Measurements from ENCODE around the gene MTMR4.

Gene MTMR4

DNA sequence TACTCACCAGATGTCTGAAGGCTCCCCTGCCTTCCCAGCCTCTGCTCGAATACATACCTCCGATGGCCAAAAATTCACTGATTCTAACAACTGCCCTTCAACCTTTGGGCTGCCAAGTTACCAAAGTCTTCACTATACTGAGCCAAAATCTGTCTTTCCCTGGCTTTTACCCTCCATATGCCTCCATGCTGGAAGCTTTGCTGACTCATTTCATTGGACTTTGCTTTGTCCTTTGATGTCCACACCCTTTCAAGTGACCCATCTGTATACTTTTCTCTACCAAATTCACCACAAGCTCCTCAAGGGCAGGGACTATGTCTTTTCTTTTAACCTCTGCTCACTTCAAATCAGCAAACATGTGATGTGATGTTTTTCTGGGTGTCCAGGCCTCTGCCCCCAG, 21.0 kb upstream of the MTMR4 start:
- Histone ChIP-seq H3K27me3 (replicated peaks; ENCODE audit: insufficient read depth, low read length) (peaks cover 22% of the 10 kb centered on the region), H3K27ac (ENCODE audit: low read length) (no peak overlapping the region), H3F3A (ENCODE audit: insufficient read depth, low read length) (no peaks in the 10 kb centered on the region), H3K4me2 (ENCODE audit: low read depth, low read length) (no peak overlapping the region), H3K4me3 (ENCODE audit: low read length) (no peak overlapping the region), H3K9me2 (replicated peaks; ENCODE audit: insufficient read depth, low read length) (no peaks in the 10 kb centered on the region), H2AFZ (ENCODE audit: low read length) (no peak overlapping the region), H3K9ac (ENCODE audit: low read length) (no peak overlapping the region), H3K36me3 (replicated peaks; ENCODE audit: insufficient read depth, low read length) (no peaks in the 10 kb centered on the region), H3K79me2 (ENCODE audit: low read length) (no peaks in the 10 kb centered on the region), H4K20me1 (ENCODE audit: insufficient read depth, low read length) (no peaks in the 10 kb centered on the region), H3K4me1 (ENCODE audit: low read length) (no peaks in the 10 kb centered on the region), H3K9me3 (replicated peaks; ENCODE audit: insufficient read depth, low read length) (no peaks in the 10 kb centered on the region)
- DNase-seq = no peak
- no peak for TF ChIP-seq EZH2 (optimal IDR thresholded peaks at IDR 0.05; ENCODE audit: low read depth, low read length)
- TF ChIP-seq EZH2phosphoT487 (IDR thresholded peaks at IDR 0.05; ENCODE audit: low read length) = no peak
- TF ChIP-seq, protein P1, sequence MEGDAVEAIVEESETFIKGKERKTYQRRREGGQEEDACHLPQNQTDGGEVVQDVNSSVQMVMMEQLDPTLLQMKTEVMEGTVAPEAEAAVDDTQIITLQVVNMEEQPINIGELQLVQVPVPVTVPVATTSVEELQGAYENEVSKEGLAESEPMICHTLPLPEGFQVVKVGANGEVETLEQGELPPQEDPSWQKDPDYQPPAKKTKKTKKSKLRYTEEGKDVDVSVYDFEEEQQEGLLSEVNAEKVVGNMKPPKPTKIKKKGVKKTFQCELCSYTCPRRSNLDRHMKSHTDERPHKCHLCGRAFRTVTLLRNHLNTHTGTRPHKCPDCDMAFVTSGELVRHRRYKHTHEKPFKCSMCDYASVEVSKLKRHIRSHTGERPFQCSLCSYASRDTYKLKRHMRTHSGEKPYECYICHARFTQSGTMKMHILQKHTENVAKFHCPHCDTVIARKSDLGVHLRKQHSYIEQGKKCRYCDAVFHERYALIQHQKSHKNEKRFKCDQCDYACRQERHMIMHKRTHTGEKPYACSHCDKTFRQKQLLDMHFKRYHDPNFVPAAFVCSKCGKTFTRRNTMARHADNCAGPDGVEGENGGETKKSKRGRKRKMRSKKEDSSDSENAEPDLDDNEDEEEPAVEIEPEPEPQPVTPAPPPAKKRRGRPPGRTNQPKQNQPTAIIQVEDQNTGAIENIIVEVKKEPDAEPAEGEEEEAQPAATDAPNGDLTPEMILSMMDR (IDR thresholded peaks at IDR 0.05; ENCODE audit: low read length) = no peak

DNA sequence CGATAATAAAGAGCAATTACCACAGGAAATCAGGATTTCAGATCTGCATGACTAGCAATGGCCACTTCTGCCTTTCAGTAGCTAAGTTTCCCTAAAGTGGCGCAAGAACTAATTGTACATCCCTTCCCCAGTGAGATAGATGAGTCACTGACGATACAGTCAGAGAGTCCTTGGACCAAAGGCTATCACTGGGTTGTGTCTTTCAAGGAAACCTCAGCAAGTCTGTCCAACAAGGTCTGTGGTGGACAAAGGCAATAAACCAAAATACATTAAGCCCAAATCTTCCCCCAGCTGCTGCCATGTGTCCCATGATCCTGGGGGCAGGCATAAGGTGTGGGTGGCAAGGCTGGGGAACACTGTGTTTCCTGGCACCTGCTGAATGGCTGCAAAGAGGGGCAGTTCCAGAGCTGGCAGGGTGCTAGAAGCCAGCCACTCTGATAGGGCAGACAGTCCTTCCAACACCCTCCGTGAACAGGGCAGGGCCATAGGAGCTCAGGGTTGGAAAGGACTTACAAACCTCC, 20.5 kb upstream of the MTMR4 start:
- Histone ChIP-seq H3F3A (ENCODE audit: insufficient read depth, low read length) (no peaks in the 10 kb centered on the region), H3K4me2 (ENCODE audit: low read depth, low read length) (no peak overlapping the region), H3K27ac (ENCODE audit: low read length) (no peak overlapping the region), H3K9me3 (replicated peaks; ENCODE audit: insufficient read depth, low read length) (no peaks in the 10 kb centered on the region), H3K9me2 (replicated peaks; ENCODE audit: insufficient read depth, low read length) (no peaks in the 10 kb centered on the region), H3K4me3 (ENCODE audit: low read length) (no peak overlapping the region), H4K20me1 (ENCODE audit: insufficient read depth, low read length) (no peaks in the 10 kb centered on the region), H2AFZ (ENCODE audit: low read length) (no peak overlapping the region), H3K36me3 (replicated peaks; ENCODE audit: insufficient read depth, low read length) (no peaks in the 10 kb centered on the region), H3K27me3 (replicated peaks; ENCODE audit: insufficient read depth, low read length) (peaks cover 26% of the 10 kb centered on the region), H3K79me2 (ENCODE audit: low read length) (no peaks in the 10 kb centered on the region), H3K9ac (ENCODE audit: low read length) (no peak overlapping the region), H3K4me1 (ENCODE audit: low read length) (no peaks in the 10 kb centered on the region)
- TF ChIP-seq, protein P1 (IDR thresholded peaks at IDR 0.05; ENCODE audit: low read length) = no peak
- no peak for DNase-seq

DNA sequence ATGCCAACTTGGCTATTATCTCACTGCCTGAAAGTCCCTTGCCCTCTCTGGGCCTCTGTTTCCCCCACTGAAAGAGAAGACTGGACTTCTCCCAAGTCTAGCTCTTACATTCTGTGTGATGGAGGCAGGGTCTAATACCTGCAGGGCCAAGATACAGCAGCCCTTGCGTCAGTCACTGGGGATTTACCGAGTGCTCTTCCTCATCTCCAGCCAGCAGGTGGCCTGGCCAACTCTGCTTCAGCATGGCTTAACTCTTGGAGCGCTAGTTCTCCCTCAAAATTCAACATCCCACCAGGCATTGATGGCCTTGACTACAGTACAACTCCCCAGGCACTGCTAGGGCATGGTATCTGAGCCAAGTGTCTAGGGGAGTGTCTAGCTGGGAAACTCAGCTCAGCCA, 19.9 kb upstream of the MTMR4 start:
- no peaks in the 10 kb centered on the region for H3K9me2 ChIP-seq (replicated peaks; ENCODE audit: insufficient read depth, low read length)
- TF ChIP-seq EZH2 (optimal IDR thresholded peaks at IDR 0.05; ENCODE audit: low read depth, low read length) = no peak
- TF ChIP-seq, protein P1 (IDR thresholded peaks at IDR 0.05; ENCODE audit: low read length) = no peak
- no peak for TF ChIP-seq EZH2phosphoT487 (IDR thresholded peaks at IDR 0.05; ENCODE audit: low read length)
- no peak overlapping the region for H3K9ac ChIP-seq (ENCODE audit: low read length)
- H3K4me1 ChIP-seq (ENCODE audit: low read length) = no peaks in the 10 kb centered on the region
- H3K27me3 ChIP-seq (replicated peaks; ENCODE audit: insufficient read depth, low read length) = peaks cover 30% of the 10 kb centered on the region
- no peaks in the 10 kb centered on the region for H3K9me3 ChIP-seq (replicated peaks; ENCODE audit: insufficient read depth, low read length)
- no peaks in the 10 kb centered on the region for H3K79me2 ChIP-seq (ENCODE audit: low read length)
- no peak overlapping the region for H3K4me2 ChIP-seq (ENCODE audit: low read depth, low read length)
- H2AFZ ChIP-seq (ENCODE audit: low read length) = no peak overlapping the region
- H3K4me3 ChIP-seq (ENCODE audit: low read length) = no peak overlapping the region
- H4K20me1 ChIP-seq (ENCODE audit: insufficient read depth, low read length) = no peaks in the 10 kb centered on the region
- no peaks in the 10 kb centered on the region for H3K36me3 ChIP-seq (replicated peaks; ENCODE audit: insufficient read depth, low read length)
- no peak overlapping the region for H3K27ac ChIP-seq (ENCODE audit: low read length)
- DNase-seq = no peak
- no peaks in the 10 kb centered on the region for H3F3A ChIP-seq (ENCODE audit: insufficient read depth, low read length)

All from MM.1S (cell line).